Tibial nerve (tissue), 4 donors: ENCODE measurements around the gene CCN2. TPM values are rescaled to one million over a fixed set of nuclear protein-coding genes. Genes with fewer than 3 reads are reported as not detected.
A peak's percentile ranks its signal among the peaks of the same experiment; 100 is the strongest.

ENCODE experiments used
- DNase-seq, 2 donors: peaks; one replicate each; pipeline ENCODE4 v3.0.0-alpha.2; 2019; ENCODE audit warnings: low spot score in 2 of 2
- H3K27ac ChIP-seq, 4 donors: fragments of 200-600 bp; sonication (generic) in 3 of 4; one replicate each; pipeline ENCODE4 v1.5.1; 2017 to 2019; ENCODE audit warnings: mild to moderate bottlenecking in 1 of 4
- H3K27me3 ChIP-seq, 2 donors: fragments of 200-600 bp; sonication (generic) in 1 of 2; one replicate each; pipeline versions ENCODE4 v1.5.1 to v1.6.0; 2017 to 2019
- H3K36me3 ChIP-seq, 3 donors: fragments of 200-600 bp; sonication (generic); one replicate each; pipeline ENCODE4 v1.5.1; 2018 to 2019
- H3K4me1 ChIP-seq, 4 donors: fragments of 200-600 bp; sonication (generic) in 3 of 4; one replicate each; pipeline ENCODE4 v1.5.1; 2017 to 2019
- H3K4me3 ChIP-seq, 4 donors: fragments of 200-600 bp; sonication (generic) in 3 of 4; one replicate each; pipeline ENCODE4 v1.5.1; 2017 to 2019; ENCODE audit warnings: mild to moderate bottlenecking in 1 of 4, moderate library complexity in 1 of 4
- H3K9me3 ChIP-seq, 4 donors: fragments of 200-600 bp; sonication (generic) in 3 of 4; one replicate each; pipeline ENCODE4 v1.5.1; 2017 to 2019
- CTCF ChIP-seq, 5 experiments: fragments of 200-600 bp in 3 of 5; fragments of 450-650 bp in 2 of 5; sonication (generic) in 3 of 5; IDR thresholded peaks; one replicate each; pipeline ENCODE4 v1.5.1; 2016 to 2019; ENCODE audit warnings: antibody characterized with exemption in 5 of 5, mild to moderate bottlenecking in 3 of 5, moderate library complexity in 2 of 5
- EP300 ChIP-seq, 2 donors: sonication (generic); formaldehyde crosslinking; IDR thresholded peaks; one replicate each; pipeline ENCODE4 v1.6.1; 2017; ENCODE audit warnings: antibody characterized with exemption in 2 of 2, mild to moderate bottlenecking in 1 of 2
- POLR2A ChIP-seq, 2 donors: fragments of 450-650 bp; IDR thresholded peaks; one replicate each; pipeline ENCODE4 v1.6.1; 2017; ENCODE audit warnings: antibody characterized with exemption in 2 of 2, mild to moderate bottlenecking in 2 of 2, moderate library complexity in 2 of 2
- WGBS, 2 donors: methylation state at CpG; one replicate each; pipeline ENCODE4 v1.1.5; 2018; 5-methylcytosine and 5-hydroxymethylcytosine counted together
- total RNA-seq, 4 donors: library from RNA; depleted of rRNA; stranded (reverse); fragments of >200 nt; gene quantifications; one replicate each; pipeline ENCODE4 v1.1.0, GENCODE V29; 2016

Gene CCN2
- total RNA-seq, 4 donors from 2014 or later, result 206 to 411 (median 307) TPM

DNA sequence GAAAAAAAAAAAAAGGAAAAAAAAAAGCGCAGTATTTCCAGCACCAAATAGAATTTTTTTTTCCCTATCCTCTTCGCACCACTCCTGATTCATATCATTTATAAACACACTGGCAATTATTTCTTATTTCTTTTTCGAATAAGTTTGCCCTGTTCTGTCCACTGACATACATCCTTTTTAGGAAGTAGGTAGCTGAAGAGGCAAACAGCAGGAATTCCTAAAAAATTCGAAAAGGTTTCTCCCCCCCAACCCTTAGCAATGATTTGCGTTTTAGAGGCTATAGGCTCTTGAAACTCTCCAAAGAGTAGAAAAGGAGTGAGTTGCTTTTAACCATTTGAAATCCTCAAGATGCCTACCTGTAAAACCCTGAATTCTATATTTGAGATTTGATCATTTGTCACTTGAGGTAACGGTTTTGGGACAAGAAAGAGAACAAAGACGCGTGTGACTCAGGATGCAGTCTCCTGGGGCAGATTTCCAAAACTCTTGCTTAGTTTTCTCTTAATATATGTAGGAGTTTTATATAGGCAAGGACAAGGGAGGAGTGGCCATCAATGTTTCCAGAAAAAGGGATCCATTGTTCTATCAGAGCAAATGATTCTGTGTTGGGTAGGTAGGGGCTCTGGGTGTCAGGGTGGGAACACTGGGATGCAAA is 531 bp upstream of the CCN2 start:
- Histone ChIP-seq H3K27me3 (no peaks in the 10 kb centered on the region), H3K36me3 (no peaks in the 10 kb centered on the region), H3K4me3 (peak overlapping the region; percentile 33 to 96 (median 64)), H3K27ac (peak overlapping the region; percentile 33 to 95 (median 68)), H3K9me3 (no peaks in the 10 kb centered on the region), H3K4me1 (peaks cover 0 to 41% (median 8%) of the 10 kb centered on the region in 4 donors)
- WGBS, 2 donors, result 37 to 39% methylated on average over 8 of the region's 8 CpGs
- no peak for DNase-seq
- TF ChIP-seq CTCF (IDR thresholded peaks at IDR 0.05) (no peak), POLR2A (IDR thresholded peaks at IDR 0.05) (no peak), EP300 (IDR thresholded peaks at IDR 0.05) (no peak)

DNA sequence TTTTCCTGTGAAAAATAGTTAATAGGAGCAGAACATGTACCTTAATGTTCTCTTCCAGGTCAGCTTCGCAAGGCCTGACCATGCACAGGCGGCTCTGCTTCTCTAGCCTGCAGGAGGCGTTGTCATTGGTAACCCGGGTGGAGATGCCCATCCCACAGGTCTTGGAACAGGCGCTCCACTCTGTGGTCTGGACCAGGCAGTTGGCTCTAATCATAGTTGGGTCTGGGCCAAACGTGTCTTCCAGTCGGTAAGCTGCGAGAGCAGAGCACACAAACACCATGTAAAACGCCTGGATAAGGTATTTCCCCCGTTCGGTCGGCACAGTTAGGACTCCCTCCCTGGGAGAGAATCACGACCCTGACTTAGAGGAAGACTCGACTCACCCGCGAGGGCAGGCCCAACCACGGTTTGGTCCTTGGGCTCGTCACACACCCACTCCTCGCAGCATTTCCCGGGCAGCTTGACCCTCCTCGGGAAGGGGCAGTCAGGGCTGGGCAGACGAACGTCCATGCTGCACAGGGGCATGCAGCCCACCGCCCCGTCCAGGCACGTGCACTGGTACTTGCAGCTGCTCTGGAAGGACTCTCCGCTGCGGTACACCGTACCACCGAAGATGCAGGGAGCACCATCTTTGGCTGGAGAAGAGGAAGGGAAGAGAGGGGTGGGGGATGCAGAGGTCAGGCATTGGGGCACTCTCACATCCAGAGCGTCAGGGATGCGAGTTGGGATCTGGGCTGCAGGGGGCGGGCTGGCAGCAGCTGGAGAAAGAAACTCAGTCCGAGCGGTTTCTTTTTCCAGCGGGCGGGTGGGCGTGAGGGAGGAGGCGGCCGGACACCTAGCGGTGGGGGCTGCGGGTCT is 1.0 kb downstream of the CCN2 start:
- Histone ChIP-seq H3K36me3 (no peaks in the 10 kb centered on the region), H3K27ac (peak overlapping the region; percentile 58 to 95 (median 76)), H3K9me3 (no peaks in the 10 kb centered on the region), H3K4me3 (peak overlapping the region; percentile 50 to 96 (median 66)), H3K27me3 (no peaks in the 10 kb centered on the region), H3K4me1 (peaks cover 0 to 46% (median 7%) of the 10 kb centered on the region in 4 donors)
- peak; percentile 52 to 72 for DNase-seq
- WGBS, 2 donors, result 9 to 13% methylated on average over 35 to 40 of the region's 42 CpGs
- no peak for TF ChIP-seq POLR2A (IDR thresholded peaks at IDR 0.05)
- peak in 1 of 2 donors; percentile 26 for TF ChIP-seq EP300 (IDR thresholded peaks at IDR 0.05)
- peak; percentile 33 to 66 (median 59) for TF ChIP-seq CTCF (IDR thresholded peaks at IDR 0.05)

DNA sequence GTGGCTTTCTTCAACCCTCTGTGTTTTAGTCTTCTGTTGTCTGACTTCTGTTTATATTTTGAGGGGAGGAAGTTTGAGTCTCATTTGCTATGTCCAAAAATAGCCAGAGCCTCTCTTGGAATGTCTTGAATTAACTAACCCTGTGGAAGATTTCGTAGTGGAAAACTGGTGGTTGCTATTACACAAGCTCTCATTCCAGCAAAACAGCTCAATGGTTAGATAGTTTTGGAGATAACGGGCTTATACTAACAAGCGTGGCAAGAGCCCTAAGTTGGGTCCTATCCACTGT is 1.6 kb downstream of the CCN2 start:
- DNase-seq, result peak in 1 of 2 donors; percentile 50
- Histone ChIP-seq H3K4me1 (peaks cover 0 to 43% (median 6%) of the 10 kb centered on the region in 4 donors), H3K9me3 (no peaks in the 10 kb centered on the region), H3K27me3 (no peaks in the 10 kb centered on the region), H3K36me3 (no peaks in the 10 kb centered on the region), H3K4me3 (peak overlapping the region; percentile 50 to 96 (median 66)), H3K27ac (peak overlapping the region; percentile 58 to 95 (median 76))
- TF ChIP-seq CTCF (IDR thresholded peaks at IDR 0.05), result no peak
- TF ChIP-seq EP300 (IDR thresholded peaks at IDR 0.05), result peak in 1 of 2 donors; percentile 39
- TF ChIP-seq POLR2A (IDR thresholded peaks at IDR 0.05), result no peak
- 10 to 31% methylated on average over 3 of the region's 3 CpGs for WGBS, 2 donors

- DNase-seq, result peak in 1 of 2 donors; percentile 36
- peaks cover 0 to 37% (median 3%) of the 10 kb centered on the region in 4 donors for H3K4me1 ChIP-seq
- TF ChIP-seq POLR2A (IDR thresholded peaks at IDR 0.05) (no peak), CTCF (IDR thresholded peaks at IDR 0.05) (no peak), EP300 (IDR thresholded peaks at IDR 0.05) (no peak)
- H3K9me3 ChIP-seq, result no peaks in the 10 kb centered on the region
- no peaks in the 10 kb centered on the region for H3K27me3 ChIP-seq
- H3K27ac ChIP-seq, result peak overlapping the region; percentile 58 to 95 (median 76)
- no peaks in the 10 kb centered on the region for H3K36me3 ChIP-seq
- H3K4me3 ChIP-seq, result peak overlapping the region; percentile 50 to 96 (median 66)
- 32 to 36% methylated on average over 18 of the region's 18 CpGs for WGBS, 2 donors
Measured at GRCh38 chr6:131948692-131949619, 2.2 kb downstream of the CCN2 start.
